ENCODE results near the gene SYNE2.

DNA sequence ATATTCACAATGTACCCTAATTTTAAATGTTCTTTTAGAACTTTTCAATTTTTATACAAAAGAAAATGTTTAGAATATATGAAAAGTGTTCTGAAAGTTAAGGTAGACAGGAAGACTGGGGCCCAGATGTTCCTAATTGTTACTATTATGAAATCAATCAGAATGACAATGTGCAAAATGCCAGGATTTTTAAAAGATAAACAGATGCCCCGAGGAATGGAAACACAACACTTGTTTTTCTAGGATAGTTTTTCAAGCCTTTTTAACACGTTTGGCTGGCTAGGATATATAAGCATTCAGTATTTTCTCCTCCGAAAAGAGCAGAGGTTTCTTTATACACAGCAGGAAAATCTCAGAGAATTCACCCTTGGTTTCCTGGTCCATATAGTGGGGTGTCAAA lies 334.5 kb downstream of the SYNE2 start:
- TF ChIP-seq EP300 (IDR thresholded peaks at IDR 0.05) = no peak
- TF ChIP-seq, protein P1, sequence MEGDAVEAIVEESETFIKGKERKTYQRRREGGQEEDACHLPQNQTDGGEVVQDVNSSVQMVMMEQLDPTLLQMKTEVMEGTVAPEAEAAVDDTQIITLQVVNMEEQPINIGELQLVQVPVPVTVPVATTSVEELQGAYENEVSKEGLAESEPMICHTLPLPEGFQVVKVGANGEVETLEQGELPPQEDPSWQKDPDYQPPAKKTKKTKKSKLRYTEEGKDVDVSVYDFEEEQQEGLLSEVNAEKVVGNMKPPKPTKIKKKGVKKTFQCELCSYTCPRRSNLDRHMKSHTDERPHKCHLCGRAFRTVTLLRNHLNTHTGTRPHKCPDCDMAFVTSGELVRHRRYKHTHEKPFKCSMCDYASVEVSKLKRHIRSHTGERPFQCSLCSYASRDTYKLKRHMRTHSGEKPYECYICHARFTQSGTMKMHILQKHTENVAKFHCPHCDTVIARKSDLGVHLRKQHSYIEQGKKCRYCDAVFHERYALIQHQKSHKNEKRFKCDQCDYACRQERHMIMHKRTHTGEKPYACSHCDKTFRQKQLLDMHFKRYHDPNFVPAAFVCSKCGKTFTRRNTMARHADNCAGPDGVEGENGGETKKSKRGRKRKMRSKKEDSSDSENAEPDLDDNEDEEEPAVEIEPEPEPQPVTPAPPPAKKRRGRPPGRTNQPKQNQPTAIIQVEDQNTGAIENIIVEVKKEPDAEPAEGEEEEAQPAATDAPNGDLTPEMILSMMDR (IDR thresholded peaks at IDR 0.05) = no peak

All from esophagus muscularis mucosa (tissue), 3 donors.